ENCODE results near the gene DUSP19.

DUSP19 gene

DNA sequence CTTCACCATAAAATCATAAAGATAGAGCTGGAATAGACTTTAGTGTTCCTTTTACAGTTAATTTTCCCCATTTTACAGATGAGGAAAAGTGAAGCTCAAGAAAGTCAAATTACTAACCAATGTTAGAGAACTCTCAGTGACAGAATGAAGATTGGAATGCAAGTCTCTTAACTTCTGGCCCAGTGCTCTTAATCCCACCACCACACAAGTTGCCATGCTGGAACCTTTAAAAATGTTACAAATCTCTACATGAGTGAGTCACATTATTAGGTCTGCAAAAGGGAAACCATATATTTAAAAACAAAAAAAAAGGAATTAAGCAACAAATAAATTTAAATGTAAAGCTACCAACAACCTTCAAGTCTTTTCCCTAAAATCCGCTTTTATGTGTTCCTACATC lies 43.7 kb upstream of the DUSP19 start:
- Histone ChIP-seq H2AFZ (ENCODE audit: low read length) (no peak overlapping the region), H3K9me3 (replicated peaks in 1 of 2; ENCODE audit: control insufficient read depth in 2 of 2, insufficient read depth in 1 of 2, low read depth in 1 of 2, low read length in 2 of 2) (no peaks in the 10 kb centered on the region), H2BK12ac (ENCODE audit: low read length) (no peak overlapping the region), H3K4me1 (ENCODE audit: control insufficient read depth in 2 of 2, insufficient read depth in 1 of 2, low read depth in 1 of 2, low read length in 2 of 2) (peaks cover 4 to 9% of the 10 kb centered on the region in 2 donors), H3K14ac (ENCODE audit: low read length) (no peak overlapping the region), H2BK5ac (ENCODE audit: low read length) (no peak overlapping the region), H3K27ac (replicated peaks; ENCODE audit: low read length) (no peak overlapping the region), H2BK120ac (ENCODE audit: low read depth, low read length) (no peak overlapping the region), H2BK15ac (ENCODE audit: low read length) (no peak overlapping the region), H3K18ac (ENCODE audit: low read length) (no peak overlapping the region), H3K4me3 (ENCODE audit: low read length in 2 of 2) (no peak overlapping the region), H3K9ac (ENCODE audit: low read depth, low read length, poor library complexity) (no peak overlapping the region), H3K4ac (ENCODE audit: low read length) (no peak overlapping the region), H3K27me3 (ENCODE audit: control insufficient read depth in 3 of 3, insufficient read depth in 3 of 3, low read depth in 1 of 3, low read length in 3 of 3) (peaks cover 0 to 6% (median 0%) of the 10 kb centered on the region in 3 experiments), H2AK5ac (ENCODE audit: low read depth, low read length) (no peak overlapping the region), H3K23ac (ENCODE audit: low read depth, low read length, poor library complexity) (no peak overlapping the region), H3K36me3 (replicated peaks in 1 of 2; ENCODE audit: control insufficient read depth in 2 of 2, insufficient read depth in 2 of 2, low read length in 2 of 2) (no peaks in the 10 kb centered on the region), H3K79me1 (ENCODE audit: low read depth, low read length) (peaks cover 6% of the 10 kb centered on the region), H4K8ac (ENCODE audit: low read depth, low read length) (no peak overlapping the region), H4K91ac (ENCODE audit: low read depth, low read length, poor library complexity) (no peak overlapping the region), H3K4me2 (ENCODE audit: insufficient read depth, low read length, poor library complexity, severe bottlenecking) (no peak overlapping the region)
- no CpG with 5 or more reads among the region's 1 CpG for WGBS, 2 donors (ENCODE audit: extremely low coverage in 2 of 2, insufficient read length in 2 of 2, insufficient replicate concordance in 1 of 2)
- no peak for DNase-seq (ENCODE audit: low spot score)

DNA sequence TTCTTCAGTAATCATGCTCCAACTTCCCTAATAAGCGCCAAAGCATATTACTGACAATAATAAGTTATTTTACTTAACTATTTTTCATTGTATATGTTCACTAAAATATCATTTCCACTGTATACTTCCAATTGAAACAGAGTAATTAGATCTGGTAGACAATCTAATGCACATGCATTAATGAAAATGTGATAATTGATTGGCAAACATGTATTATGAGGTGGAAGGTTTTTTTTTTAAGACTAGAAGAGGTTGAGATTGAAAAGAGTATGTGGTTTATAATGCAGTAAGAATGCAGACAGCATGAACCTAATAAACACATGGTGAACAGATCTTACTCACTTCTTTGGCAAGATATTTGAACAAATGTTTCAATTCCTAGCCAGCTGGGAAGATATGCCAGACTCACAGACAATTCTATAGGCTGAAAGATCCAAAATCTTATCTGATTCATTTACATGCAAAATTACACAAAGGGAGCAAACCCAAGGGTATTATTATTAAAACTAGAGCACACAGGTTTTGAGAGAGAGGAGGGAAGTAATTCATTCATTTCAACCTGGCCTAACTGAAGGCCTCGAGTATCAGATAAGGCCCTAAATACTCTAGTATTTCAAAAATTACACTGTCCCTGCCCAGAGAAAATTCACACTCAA lies 43.1 kb upstream of the DUSP19 start:
- WGBS, 2 donors (ENCODE audit: extremely low coverage in 2 of 2, insufficient read length in 2 of 2, insufficient replicate concordance in 1 of 2), result no CpG with 5 or more reads among the region's 2 CpGs
- Histone ChIP-seq H2BK5ac (ENCODE audit: low read length) (no peak overlapping the region), H3K9ac (ENCODE audit: low read depth, low read length, poor library complexity) (no peak overlapping the region), H3K9me3 (replicated peaks in 1 of 2; ENCODE audit: control insufficient read depth in 2 of 2, insufficient read depth in 1 of 2, low read depth in 1 of 2, low read length in 2 of 2) (no peaks in the 10 kb centered on the region), H3K14ac (ENCODE audit: low read length) (no peak overlapping the region), H4K91ac (ENCODE audit: low read depth, low read length, poor library complexity) (no peak overlapping the region), H3K27ac (replicated peaks; ENCODE audit: low read length) (no peak overlapping the region), H3K4me3 (ENCODE audit: low read length in 2 of 2) (peak overlapping the region in 1 of 2 donors; percentile 78), H4K8ac (ENCODE audit: low read depth, low read length) (no peak overlapping the region), H2BK12ac (ENCODE audit: low read length) (no peak overlapping the region), H3K23ac (ENCODE audit: low read depth, low read length, poor library complexity) (no peak overlapping the region), H3K79me1 (ENCODE audit: low read depth, low read length) (peaks cover 6% of the 10 kb centered on the region), H2AK5ac (ENCODE audit: low read depth, low read length) (no peak overlapping the region), H2AFZ (ENCODE audit: low read length) (no peak overlapping the region), H3K18ac (ENCODE audit: low read length) (no peak overlapping the region), H3K4me1 (ENCODE audit: control insufficient read depth in 2 of 2, insufficient read depth in 1 of 2, low read depth in 1 of 2, low read length in 2 of 2) (peaks cover 4 to 9% of the 10 kb centered on the region in 2 donors), H3K27me3 (ENCODE audit: control insufficient read depth in 3 of 3, insufficient read depth in 3 of 3, low read depth in 1 of 3, low read length in 3 of 3) (peaks cover 0 to 6% (median 0%) of the 10 kb centered on the region in 3 experiments), H2BK120ac (ENCODE audit: low read depth, low read length) (no peak overlapping the region), H2BK15ac (ENCODE audit: low read length) (no peak overlapping the region), H3K36me3 (replicated peaks in 1 of 2; ENCODE audit: control insufficient read depth in 2 of 2, insufficient read depth in 2 of 2, low read length in 2 of 2) (no peaks in the 10 kb centered on the region), H3K4me2 (ENCODE audit: insufficient read depth, low read length, poor library complexity, severe bottlenecking) (peak overlapping the region; percentile 25), H3K4ac (ENCODE audit: low read length) (no peak overlapping the region)
- no peak for DNase-seq (ENCODE audit: low spot score)

DNA sequence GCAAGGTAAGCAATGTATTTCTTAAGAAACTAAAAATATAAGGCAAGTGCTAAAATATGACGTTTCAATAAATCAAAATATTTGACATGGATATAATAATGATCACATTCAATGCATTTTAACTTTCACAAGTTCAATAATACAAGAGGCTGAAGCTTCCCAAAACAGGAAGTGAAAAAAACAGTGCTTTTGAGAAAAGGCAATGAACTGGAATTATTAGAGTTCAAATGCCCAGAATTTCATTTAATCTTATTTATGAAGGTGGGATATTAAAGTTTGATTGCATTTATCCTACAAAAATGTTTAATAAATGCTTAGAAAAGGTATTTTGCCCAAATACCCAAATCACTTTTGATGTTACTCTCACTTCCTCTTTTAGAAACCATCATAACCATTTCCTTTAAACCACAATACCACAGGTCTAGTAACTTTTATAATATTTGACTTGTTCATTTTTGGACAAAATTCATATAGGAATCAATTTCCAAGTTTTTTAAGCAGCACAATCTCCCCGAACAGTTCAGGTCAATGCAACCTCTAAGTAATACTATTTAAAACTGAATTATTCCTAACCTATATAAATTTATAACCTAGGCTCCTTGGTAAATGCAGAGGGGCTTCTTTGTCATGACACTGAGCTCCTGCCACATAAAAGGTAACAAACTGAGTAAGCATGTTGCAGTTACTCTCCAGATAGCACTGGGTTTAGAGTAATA lies 42.4 kb upstream of the DUSP19 start:
- H3K23ac ChIP-seq (ENCODE audit: low read depth, low read length, poor library complexity), result no peak overlapping the region
- H2BK12ac ChIP-seq (ENCODE audit: low read length), result no peak overlapping the region
- H3K79me1 ChIP-seq (ENCODE audit: low read depth, low read length), result peaks cover 6% of the 10 kb centered on the region
- H2BK120ac ChIP-seq (ENCODE audit: low read depth, low read length), result no peak overlapping the region
- H3K4me2 ChIP-seq (ENCODE audit: insufficient read depth, low read length, poor library complexity, severe bottlenecking), result peak overlapping the region; percentile 25
- no peak overlapping the region for H3K4ac ChIP-seq (ENCODE audit: low read length)
- no peak overlapping the region for H4K8ac ChIP-seq (ENCODE audit: low read depth, low read length)
- no peak for DNase-seq (ENCODE audit: low spot score)
- H3K27ac ChIP-seq (replicated peaks; ENCODE audit: low read length), result no peak overlapping the region
- H3K18ac ChIP-seq (ENCODE audit: low read length), result no peak overlapping the region
- H4K91ac ChIP-seq (ENCODE audit: low read depth, low read length, poor library complexity), result no peak overlapping the region
- WGBS, 2 donors (ENCODE audit: extremely low coverage in 2 of 2, insufficient read length in 2 of 2, insufficient replicate concordance in 1 of 2), result no CpG with 5 or more reads among the region's 2 CpGs
- no peak overlapping the region for H2AK5ac ChIP-seq (ENCODE audit: low read depth, low read length)
- H3K4me3 ChIP-seq (ENCODE audit: low read length in 2 of 2), result peak overlapping the region in 1 of 2 donors; percentile 78
- no peak overlapping the region for H2BK5ac ChIP-seq (ENCODE audit: low read length)
- no peak overlapping the region for H2BK15ac ChIP-seq (ENCODE audit: low read length)
- no peak overlapping the region for H2AFZ ChIP-seq (ENCODE audit: low read length)
- H3K9me3 ChIP-seq (replicated peaks in 1 of 2; ENCODE audit: control insufficient read depth in 2 of 2, insufficient read depth in 1 of 2, low read depth in 1 of 2, low read length in 2 of 2), result no peaks in the 10 kb centered on the region
- H3K9ac ChIP-seq (ENCODE audit: low read depth, low read length, poor library complexity), result no peak overlapping the region
- peaks cover 4 to 9% of the 10 kb centered on the region in 2 donors for H3K4me1 ChIP-seq (ENCODE audit: control insufficient read depth in 2 of 2, insufficient read depth in 1 of 2, low read depth in 1 of 2, low read length in 2 of 2)
- H3K27me3 ChIP-seq (ENCODE audit: control insufficient read depth in 3 of 3, insufficient read depth in 3 of 3, low read depth in 1 of 3, low read length in 3 of 3), result peaks cover 0 to 6% (median 1%) of the 10 kb centered on the region in 3 experiments
- no peaks in the 10 kb centered on the region for H3K36me3 ChIP-seq (replicated peaks in 1 of 2; ENCODE audit: control insufficient read depth in 2 of 2, insufficient read depth in 2 of 2, low read length in 2 of 2)
- no peak overlapping the region for H3K14ac ChIP-seq (ENCODE audit: low read length)

DNA sequence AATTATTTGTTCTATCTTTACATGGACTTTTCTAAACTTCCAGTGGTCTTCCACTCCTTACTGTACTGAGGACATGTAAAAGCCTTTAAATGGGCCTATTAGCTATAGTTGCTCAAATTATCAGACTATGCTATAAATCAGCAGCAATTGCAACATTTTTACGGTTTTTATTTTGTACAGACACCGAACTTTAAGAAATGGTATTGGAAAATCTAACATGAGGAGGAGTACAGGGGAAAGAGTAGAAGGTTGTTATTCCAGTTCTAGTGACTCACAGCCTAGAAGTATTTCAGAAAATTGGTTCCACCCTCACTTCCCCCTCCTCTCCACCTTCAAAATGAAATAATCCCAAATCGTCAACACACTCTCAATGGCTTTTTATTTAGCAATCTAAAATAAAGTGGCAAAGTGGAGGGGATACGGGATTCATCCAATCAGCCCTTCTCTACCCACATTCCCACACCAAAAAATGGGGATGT lies 41.4 kb upstream of the DUSP19 start:
- no peak overlapping the region for H4K91ac ChIP-seq (ENCODE audit: low read depth, low read length, poor library complexity)

More for the DNA sequence above, 41.4 kb upstream of the DUSP19 start:
- WGBS, 2 donors (ENCODE audit: extremely low coverage in 2 of 2, insufficient read length in 2 of 2, insufficient replicate concordance in 1 of 2), result no CpG with 5 or more reads among the region's 4 CpGs
- no peak overlapping the region for H3K4ac ChIP-seq (ENCODE audit: low read length)
- H2BK5ac ChIP-seq (ENCODE audit: low read length), result no peak overlapping the region
- no peak for DNase-seq (ENCODE audit: low spot score)
- H2BK12ac ChIP-seq (ENCODE audit: low read length), result no peak overlapping the region
- peaks cover 0 to 9% (median 6%) of the 10 kb centered on the region in 3 experiments for H3K27me3 ChIP-seq (ENCODE audit: control insufficient read depth in 3 of 3, insufficient read depth in 3 of 3, low read depth in 1 of 3, low read length in 3 of 3)
- no peak overlapping the region for H3K18ac ChIP-seq (ENCODE audit: low read length)
- no peak overlapping the region for H3K9ac ChIP-seq (ENCODE audit: low read depth, low read length, poor library complexity)
- H3K27ac ChIP-seq (replicated peaks; ENCODE audit: low read length), result peak overlapping the region; percentile 92
- H3K4me1 ChIP-seq (ENCODE audit: control insufficient read depth in 2 of 2, insufficient read depth in 1 of 2, low read depth in 1 of 2, low read length in 2 of 2), result peaks cover 4 to 9% of the 10 kb centered on the region in 2 donors
- peaks cover 6% of the 10 kb centered on the region for H3K79me1 ChIP-seq (ENCODE audit: low read depth, low read length)
- H4K8ac ChIP-seq (ENCODE audit: low read depth, low read length), result no peak overlapping the region
- peak overlapping the region; percentile 37 for H3K4me2 ChIP-seq (ENCODE audit: insufficient read depth, low read length, poor library complexity, severe bottlenecking)
- H3K4me3 ChIP-seq (ENCODE audit: low read length in 2 of 2), result peak overlapping the region; percentile 78 to 97
- no peak overlapping the region for H2BK15ac ChIP-seq (ENCODE audit: low read length)
- no peak overlapping the region for H3K23ac ChIP-seq (ENCODE audit: low read depth, low read length, poor library complexity)
- H3K14ac ChIP-seq (ENCODE audit: low read length), result no peak overlapping the region
- H3K9me3 ChIP-seq (replicated peaks in 1 of 2; ENCODE audit: control insufficient read depth in 2 of 2, insufficient read depth in 1 of 2, low read depth in 1 of 2, low read length in 2 of 2), result no peaks in the 10 kb centered on the region
- peak overlapping the region; percentile 95 for H2AFZ ChIP-seq (ENCODE audit: low read length)
- H2BK120ac ChIP-seq (ENCODE audit: low read depth, low read length), result no peak overlapping the region
- H2AK5ac ChIP-seq (ENCODE audit: low read depth, low read length), result no peak overlapping the region
- no peaks in the 10 kb centered on the region for H3K36me3 ChIP-seq (replicated peaks in 1 of 2; ENCODE audit: control insufficient read depth in 2 of 2, insufficient read depth in 2 of 2, low read length in 2 of 2)

Data from neuronal stem cell (in vitro differentiated cells).